Fibroblast of pulmonary artery (primary cell): ENCODE results near the gene PRDX3.
A peak's percentile ranks its signal among the peaks of the same experiment; 100 is the strongest.

Experiments
- DNase-seq: peaks from one replicate; pipeline ENCODE4 v3.0.0-alpha.2; 2010; ENCODE audit warnings: low read depth
- H3K4me3 ChIP-seq: replicated peaks from 2 replicates; pipeline ENCODE4 v1.5.1; 2011; ENCODE audit warnings: low read depth, mild to moderate bottlenecking, control low read depth, low read length, moderate library complexity
- CTCF ChIP-seq: IDR thresholded peaks from 2 replicates; pipeline ENCODE4 v1.5.1; 2011; ENCODE audit warnings: mild to moderate bottlenecking, control low read depth, low read length, inconsistent platforms; ENCODE audit errors: missing control alignments

Gene PRDX3

GRCh38 chr10:119221201-119221600 is 42.6 kb upstream of the PRDX3 start:
- no peak for TF ChIP-seq CTCF
- no peak overlapping the region for H3K4me3 ChIP-seq
- peak; percentile 82 for DNase-seq

- TF ChIP-seq CTCF, result no peak
- H3K4me3 ChIP-seq, result no peak overlapping the region
- DNase-seq, result no peak
These were observed 41.3 kb upstream of the PRDX3 start for GRCh38 chr10:119219871-119220270.

GRCh38 chr10:119217991-119218490 is 39.4 kb upstream of the PRDX3 start:
- H3K4me3 ChIP-seq, result no peak overlapping the region
- DNase-seq, result peak; percentile 88
- no peak for TF ChIP-seq CTCF

- no peak for DNase-seq
- TF ChIP-seq CTCF, result no peak
- no peak overlapping the region for H3K4me3 ChIP-seq
These were observed 38.8 kb upstream of the PRDX3 start for GRCh38 chr10:119217401-119217800.

- DNase-seq, result no peak
- TF ChIP-seq CTCF, result no peak
- H3K4me3 ChIP-seq, result no peak overlapping the region
These were observed 37.5 kb upstream of the PRDX3 start for GRCh38 chr10:119216127-119216526.

DNA sequence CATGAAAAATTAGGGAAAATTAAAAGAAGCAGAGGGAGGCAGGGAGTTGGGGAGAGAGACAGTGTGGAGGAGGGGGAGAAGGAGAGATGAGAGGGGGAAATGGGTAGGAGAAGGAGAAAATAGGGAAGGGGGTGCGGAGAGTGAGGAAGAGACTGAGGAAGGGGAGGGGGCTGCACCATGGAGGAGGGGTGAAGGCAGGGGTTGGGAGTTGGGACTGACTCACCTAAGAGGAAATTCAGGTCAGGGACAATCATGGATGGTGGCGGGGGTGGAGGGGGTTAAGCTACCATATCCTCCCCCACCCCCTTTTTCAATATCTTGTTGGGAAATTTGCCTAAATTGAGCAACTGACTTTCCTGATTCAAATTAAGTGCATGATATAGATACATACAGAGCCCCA is 36.8 kb upstream of the PRDX3 start:
- no peak for TF ChIP-seq CTCF
- no peak for DNase-seq

DNA sequence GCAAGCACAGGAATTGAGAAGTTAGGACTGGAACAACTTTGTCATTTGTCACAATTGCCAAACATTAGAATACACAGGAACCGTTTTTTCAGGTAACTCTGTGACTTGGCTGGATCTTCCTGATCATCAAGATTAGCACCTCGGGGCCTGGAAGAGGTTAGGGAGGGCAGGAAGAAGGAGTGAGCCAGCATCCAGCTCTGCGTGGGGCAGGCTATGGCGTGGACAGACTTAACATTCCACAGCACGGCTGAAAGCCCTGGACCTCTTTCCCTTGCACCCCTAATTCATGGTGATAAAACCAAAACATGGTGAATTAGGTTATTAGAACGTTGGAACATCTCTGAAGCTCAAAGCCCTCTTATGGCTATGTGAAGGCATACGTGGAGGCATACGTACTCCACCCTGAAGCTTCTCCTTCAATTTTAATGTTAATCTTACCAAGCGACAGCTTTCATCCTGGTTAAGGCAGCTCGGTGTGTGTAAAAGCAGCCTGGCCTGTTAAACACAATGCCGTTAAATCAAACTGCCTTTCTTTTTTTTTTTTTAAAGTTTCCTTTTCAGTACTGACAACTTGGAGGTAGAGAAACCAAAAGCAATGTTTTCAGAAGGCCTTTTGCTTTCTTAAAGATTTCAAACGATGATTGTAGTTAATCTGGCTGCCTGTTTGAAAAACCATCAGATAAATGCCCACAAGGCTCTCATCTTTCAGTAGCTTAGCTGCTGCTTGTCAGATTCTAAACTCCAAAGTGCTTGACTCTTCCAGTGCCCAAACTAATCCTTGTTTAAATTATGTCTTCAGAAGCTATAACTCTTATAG is 33.2 kb upstream of the PRDX3 start:
- H3K4me3 ChIP-seq, result peak overlapping the region; percentile 7
- DNase-seq, result no peak
- no peak for TF ChIP-seq CTCF

More for the DNA sequence above, 36.8 kb upstream of the PRDX3 start:
- H3K4me3 ChIP-seq, result no peak overlapping the region
